GM10266 (cell line): ENCODE measurements around the gene RAB8A.

Experiments used
- DNase-seq: peaks from one replicate; pipeline ENCODE4 v3.0.0; 2012; ENCODE audit errors: extremely low spot score
- TF ChIP-seq, protein P1 (sequence below): IDR thresholded peaks from 2 replicates; pipeline ENCODE4 v1.5.1; 2012; ENCODE audit warnings: mild to moderate bottlenecking, low read depth; ENCODE audit not compliant: control insufficient read depth, insufficient read depth; ENCODE audit errors: missing control alignments

RAB8A gene

DNA sequence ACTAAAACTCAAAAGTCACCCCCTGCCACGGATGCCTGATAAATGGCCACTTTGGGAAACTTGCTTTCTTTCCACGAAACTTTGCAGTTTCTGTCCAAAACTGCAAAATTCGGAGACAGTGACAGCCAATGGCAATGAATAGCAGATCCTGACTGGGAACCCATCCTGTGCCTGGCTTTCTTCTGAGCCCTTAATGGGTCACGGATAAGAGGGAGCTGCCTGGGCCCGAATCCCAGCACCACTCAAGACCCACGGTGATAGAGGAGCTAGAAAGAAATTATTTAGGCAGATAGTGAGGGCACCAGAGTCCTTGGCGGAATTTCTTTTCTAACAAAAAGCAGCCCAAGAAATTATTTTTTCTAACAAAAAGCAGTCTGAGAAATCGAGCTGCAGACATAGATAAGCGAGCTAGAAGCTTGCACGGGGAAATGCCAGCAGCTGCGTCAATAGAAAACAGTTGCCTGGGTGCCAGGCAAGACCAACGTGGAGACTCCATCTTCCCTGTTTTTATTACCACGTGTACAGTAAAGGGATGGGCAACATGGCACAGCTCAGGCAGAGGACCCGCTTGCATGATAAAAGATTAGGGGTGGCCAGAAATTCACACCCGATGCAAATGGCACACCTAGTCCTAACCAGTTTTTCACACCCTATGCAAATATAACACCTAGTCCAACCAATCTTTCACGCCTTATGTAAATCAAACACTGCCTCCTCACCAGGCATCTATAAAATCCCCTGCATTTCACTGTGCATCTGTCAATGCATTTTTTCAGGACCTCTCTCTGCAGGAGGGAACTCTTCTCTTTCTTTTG is 24.7 kb downstream of the RAB8A start:
- no peak for DNase-seq
- TF ChIP-seq, protein P1, sequence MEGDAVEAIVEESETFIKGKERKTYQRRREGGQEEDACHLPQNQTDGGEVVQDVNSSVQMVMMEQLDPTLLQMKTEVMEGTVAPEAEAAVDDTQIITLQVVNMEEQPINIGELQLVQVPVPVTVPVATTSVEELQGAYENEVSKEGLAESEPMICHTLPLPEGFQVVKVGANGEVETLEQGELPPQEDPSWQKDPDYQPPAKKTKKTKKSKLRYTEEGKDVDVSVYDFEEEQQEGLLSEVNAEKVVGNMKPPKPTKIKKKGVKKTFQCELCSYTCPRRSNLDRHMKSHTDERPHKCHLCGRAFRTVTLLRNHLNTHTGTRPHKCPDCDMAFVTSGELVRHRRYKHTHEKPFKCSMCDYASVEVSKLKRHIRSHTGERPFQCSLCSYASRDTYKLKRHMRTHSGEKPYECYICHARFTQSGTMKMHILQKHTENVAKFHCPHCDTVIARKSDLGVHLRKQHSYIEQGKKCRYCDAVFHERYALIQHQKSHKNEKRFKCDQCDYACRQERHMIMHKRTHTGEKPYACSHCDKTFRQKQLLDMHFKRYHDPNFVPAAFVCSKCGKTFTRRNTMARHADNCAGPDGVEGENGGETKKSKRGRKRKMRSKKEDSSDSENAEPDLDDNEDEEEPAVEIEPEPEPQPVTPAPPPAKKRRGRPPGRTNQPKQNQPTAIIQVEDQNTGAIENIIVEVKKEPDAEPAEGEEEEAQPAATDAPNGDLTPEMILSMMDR, result no peak

DNA sequence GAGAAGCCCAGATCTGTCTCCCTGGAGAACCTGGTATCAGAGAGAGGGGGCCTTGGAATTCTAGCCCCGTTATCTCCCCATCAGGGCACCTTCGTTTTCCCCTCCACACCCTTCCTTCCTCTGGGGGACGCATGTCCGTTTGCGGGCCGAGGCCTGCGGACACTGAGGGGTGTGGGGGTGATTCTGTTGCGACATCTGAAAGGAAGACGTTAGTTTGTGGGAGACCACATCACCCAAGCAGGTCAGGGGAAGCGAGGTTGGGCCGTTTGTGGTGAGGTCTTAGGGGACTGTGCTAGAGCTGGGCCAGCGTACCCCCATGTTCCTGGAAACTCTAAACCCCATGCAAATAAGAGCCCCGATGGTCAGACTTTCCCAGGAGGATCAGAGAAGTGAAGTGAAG is 28.1 kb downstream of the RAB8A start:
- no peak for DNase-seq
- TF ChIP-seq, protein P1, result no peak

DNA sequence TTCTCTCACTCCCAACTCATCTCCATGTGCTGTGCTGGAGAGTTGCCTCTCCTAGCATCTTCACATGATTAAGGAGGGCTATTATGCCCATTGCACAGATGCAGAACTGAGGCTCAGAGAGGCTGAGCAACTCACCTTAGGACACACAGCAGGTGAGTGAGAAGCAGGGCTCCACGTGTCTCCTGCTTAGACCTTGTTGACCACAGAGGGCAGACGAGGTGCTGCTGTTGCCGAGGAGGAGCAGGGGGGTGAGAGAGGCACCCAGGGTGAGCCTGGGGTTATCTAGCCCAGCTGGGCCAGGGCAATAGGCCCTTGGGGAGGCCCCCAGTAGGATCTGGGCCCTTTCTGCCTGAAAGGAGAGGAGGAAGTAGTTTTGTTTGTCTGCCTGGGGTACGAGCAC is 29.4 kb downstream of the RAB8A start:
- TF ChIP-seq, protein P1, result peak; percentile 14
- DNase-seq, result no peak

DNA sequence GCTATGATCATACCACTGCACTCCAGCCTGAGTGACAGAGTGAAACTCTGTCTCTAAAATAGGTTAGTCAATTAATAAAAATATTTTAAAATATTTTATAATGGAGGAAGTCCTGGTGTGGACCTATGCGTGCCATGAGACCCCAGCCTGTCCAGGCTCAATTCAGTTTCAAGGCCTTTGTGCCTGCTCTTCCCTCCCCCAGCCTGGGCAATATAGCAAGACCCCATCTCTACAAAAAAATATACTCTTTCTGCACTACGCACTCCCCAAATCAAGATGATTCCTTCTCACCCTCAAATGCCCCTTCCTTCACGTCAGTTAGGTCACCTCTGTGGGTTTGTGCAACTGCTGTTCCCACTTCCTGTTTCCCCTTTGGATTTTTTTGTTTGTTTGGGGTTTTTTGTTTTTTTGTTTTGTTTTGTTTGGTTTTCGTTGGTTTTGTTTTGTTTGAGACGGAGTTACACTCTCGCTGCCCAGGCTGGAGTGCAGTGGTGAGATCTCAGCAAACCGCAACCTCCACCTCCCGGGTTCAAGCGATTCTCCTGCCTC is 30.4 kb downstream of the RAB8A start:
- TF ChIP-seq, protein P1, result no peak
- DNase-seq, result no peak

DNA sequence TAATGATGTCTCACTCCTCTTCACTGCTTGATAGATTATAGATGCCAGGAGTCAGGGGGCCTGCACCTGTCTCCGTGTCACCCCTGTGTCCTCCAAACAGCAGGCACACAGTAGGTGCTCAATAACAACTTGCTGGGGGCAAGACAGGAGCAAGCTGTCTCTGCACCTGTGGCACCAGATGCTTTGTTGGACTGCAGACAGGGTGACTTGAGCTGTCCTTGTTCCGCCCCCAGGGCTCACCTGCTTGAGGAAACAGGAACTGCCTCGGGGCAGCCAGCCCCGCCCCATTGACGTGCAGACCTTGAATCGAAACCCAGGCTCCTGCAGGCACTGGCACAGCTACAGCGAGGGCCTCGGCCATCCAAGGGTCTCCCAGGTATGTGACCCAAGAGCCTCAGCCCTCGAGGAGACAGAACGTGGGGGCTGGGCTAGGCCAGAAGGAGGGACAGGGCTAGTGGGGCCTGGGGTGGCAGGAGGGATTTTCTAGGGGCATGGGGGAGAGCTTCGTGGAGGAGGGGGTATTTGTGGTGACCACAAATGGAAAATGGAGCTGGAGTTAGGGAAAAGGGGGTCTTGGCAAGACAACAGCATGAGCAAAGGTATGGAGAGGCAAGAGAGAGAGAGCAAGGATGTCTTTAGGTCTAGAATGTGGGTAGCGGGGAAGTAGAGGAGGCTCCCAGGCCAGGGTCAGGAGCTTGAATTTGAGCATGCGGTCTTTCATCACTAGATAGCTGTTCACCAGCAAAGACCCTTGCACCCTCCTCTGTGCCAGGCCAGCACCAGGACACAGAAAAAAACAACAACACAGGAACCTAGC is 31.9 kb downstream of the RAB8A start, which contains the start of gene HSH2D:
Gene HSH2D, plus strand, starts transcription at position 287 of the 817 bp plus-strand sequence. CDS start 5,066 bp downstream, outside the sequence.
- TF ChIP-seq, protein P1, result no peak
- peak; percentile 69 for DNase-seq

DNA sequence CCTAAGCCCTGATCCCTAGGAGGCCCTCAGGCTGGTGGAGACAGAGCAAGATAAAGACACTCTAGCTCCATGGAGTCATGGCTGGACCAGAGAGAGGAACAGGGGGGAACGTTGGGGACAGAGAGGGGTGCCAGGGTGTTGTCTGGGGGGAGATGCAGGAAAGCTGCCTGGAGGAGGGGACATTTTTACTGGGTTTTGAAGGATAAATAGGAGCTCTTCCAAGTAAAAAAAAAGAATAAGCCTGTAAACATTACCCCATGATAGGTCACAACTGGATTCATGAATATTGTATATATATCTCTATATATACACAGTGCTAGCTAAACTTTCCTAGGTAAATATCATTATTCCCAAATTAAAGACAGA is 32.5 kb downstream of the RAB8A start:
- no peak for DNase-seq
- TF ChIP-seq, protein P1, result no peak
